GM20000 (cell line): ENCODE data around the gene LILRB2.
"Not testable (repeated sequence)": the region's sequence is repeated elsewhere in the genome, so short reads cannot be mapped to it uniquely, and the experiment has no call there.

Experiments used
- DNase-seq: peaks from one replicate; pipeline ENCODE4 v3.0.0; 2012; ENCODE audit warnings: low spot score
- CTCF ChIP-seq: IDR thresholded peaks from 2 replicates; pipeline ENCODE4 v1.5.1; 2012; ENCODE audit warnings: mild to moderate bottlenecking, control low read depth; ENCODE audit errors: extremely low read depth, missing control alignments

The LILRB2 gene

GRCh38 chr19:54247106-54247930 lies 33.6 kb downstream of the LILRB2 start:
- no peak for DNase-seq
- no peak for TF ChIP-seq CTCF

- no peak for TF ChIP-seq CTCF
- DNase-seq: no peak
These were observed 35.0 kb downstream of the LILRB2 start for GRCh38 chr19:54245936-54246335.

GRCh38 chr19:54243809-54244208 lies 37.1 kb downstream of the LILRB2 start:
- DNase-seq: not testable (repeated sequence)

GRCh38 chr19:54242646-54243045 lies 38.3 kb downstream of the LILRB2 start, which contains the start of gene LILRA6:
Gene LILRA6 (minus strand): TSS chr19:54242790.
- DNase-seq: not testable (repeated sequence)

GRCh38 chr19:54242234-54242633 lies 38.7 kb downstream of the LILRB2 start:
- not testable (repeated sequence) for DNase-seq

GRCh38 chr19:54240372-54241336 lies 40.3 kb downstream of the LILRB2 start:
- not testable (repeated sequence) for DNase-seq

- DNase-seq: not testable (repeated sequence)
These were observed 41.2 kb downstream of the LILRB2 start for GRCh38 chr19:54239491-54240371.

GRCh38 chr19:54233941-54234340 lies 47.0 kb downstream of the LILRB2 start:
- no peak for DNase-seq
- no peak for TF ChIP-seq CTCF

GRCh38 chr19:54231077-54231931 lies 49.6 kb downstream of the LILRB2 start:
- TF ChIP-seq CTCF: peak; percentile 81
- DNase-seq: peak; percentile 81
